Measurements from ENCODE around the gene ISCA1. TPM values are rescaled to one million over a fixed set of nuclear protein-coding genes. Genes with fewer than 3 reads are reported as not detected.
A peak's percentile ranks its signal among the peaks of the same experiment; 100 is the strongest.
"Not testable (repeated sequence)": the region's sequence is repeated elsewhere in the genome, so short reads cannot be mapped to it uniquely, and the experiment has no call there.

ISCA1 gene
- total and polyA plus RNA-seq, 2 donors (not counting 1 experiment from before 2014, with no cell fraction given) = 19.2 to 44.8 TPM

DNA sequence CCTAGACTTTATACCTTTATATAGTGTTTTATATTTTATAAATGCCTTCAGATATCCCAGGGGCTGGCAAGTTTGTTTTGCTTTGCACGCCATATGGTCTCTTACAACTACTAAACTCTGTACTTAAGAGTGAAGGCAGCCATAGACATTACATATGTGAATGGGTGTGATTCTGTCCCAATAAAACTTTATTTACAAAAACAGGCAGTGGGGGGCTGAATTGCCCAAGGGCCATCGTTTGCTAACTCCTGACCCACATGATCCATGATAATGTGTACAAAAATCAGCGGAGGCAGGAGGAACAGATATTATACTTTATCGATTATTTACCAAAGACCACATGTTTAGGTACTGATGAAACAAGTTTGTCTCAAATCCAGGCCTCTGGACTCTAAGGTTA lies 35.8 kb upstream of the ISCA1 start:
- no peaks in the 10 kb centered on the region for H3K27me3 ChIP-seq (ENCODE audit: control insufficient read depth, insufficient read depth, low read length)
- no peak overlapping the region for H3K27ac ChIP-seq (ENCODE audit: insufficient read depth, low read length)
- H3K9ac ChIP-seq (ENCODE audit: insufficient read depth, low read length) = no peak overlapping the region
- peaks cover 13% of the 10 kb centered on the region for H3K4me1 ChIP-seq (ENCODE audit: control insufficient read depth, extremely low read depth, insufficient read depth, low read length)
- no peaks in the 10 kb centered on the region for H3K9me3 ChIP-seq (ENCODE audit: control insufficient read depth, insufficient read depth, low read depth, low read length)
- TF ChIP-seq CTCF (conservative IDR thresholded peaks at IDR 0.05 in 1 of 2, IDR thresholded peaks at IDR 0.05 in 1 of 2; ENCODE audit: low read depth in 1 of 2, low read length in 2 of 2) (no peak), EZH2 (IDR thresholded peaks at IDR 0.05; ENCODE audit: low read length, missing control alignments) (no peak)
- peaks cover 7% of the 10 kb centered on the region for H3K36me3 ChIP-seq (ENCODE audit: control insufficient read depth, insufficient read depth, low read length)
- H3K4me2 ChIP-seq (ENCODE audit: extremely low read depth, insufficient read depth, low read length) = no peak overlapping the region
- no peak overlapping the region for H2AFZ ChIP-seq (ENCODE audit: low read length)
- no peaks in the 10 kb centered on the region for H3K79me2 ChIP-seq (ENCODE audit: control insufficient read depth, insufficient read depth, low read length)
- no peak for DNase-seq (ENCODE audit: low read depth in 2 of 2)
- no peak overlapping the region for H3K4me3 ChIP-seq (replicated peaks in 1 of 4; ENCODE audit: control extremely low read depth in 1 of 4, insufficient read depth in 1 of 4, low read depth in 3 of 4, low read length in 4 of 4)
- H4K20me1 ChIP-seq (ENCODE audit: control insufficient read depth, extremely low read depth, insufficient read depth, low read length) = no peaks in the 10 kb centered on the region

DNA sequence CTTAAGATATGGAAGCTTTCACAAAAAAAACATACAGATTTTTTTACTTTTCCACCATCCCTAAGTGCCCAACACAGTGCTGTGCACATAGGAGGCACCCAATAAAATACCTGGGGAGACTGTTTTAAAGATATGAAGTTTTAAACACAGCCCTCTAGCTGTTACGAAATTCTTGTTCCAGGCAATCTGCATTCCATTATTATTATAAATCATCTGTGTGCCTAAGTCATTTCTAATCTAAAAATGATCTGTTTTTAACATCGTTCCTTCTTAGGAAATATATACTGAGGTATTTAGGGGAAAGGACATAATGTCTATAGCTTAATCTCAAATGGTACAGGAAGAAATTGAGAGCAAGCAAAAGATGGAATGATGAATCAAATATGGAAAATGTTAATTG lies 32.7 kb upstream of the ISCA1 start:
- DNase-seq (ENCODE audit: low read depth in 2 of 2) = peak in 1 of 2 donors; percentile 22
- H3K36me3 ChIP-seq (ENCODE audit: control insufficient read depth, insufficient read depth, low read length) = peaks cover 5% of the 10 kb centered on the region
- H3K9me3 ChIP-seq (ENCODE audit: control insufficient read depth, insufficient read depth, low read depth, low read length) = no peaks in the 10 kb centered on the region

GRCh38 chr9:86312959-86313358 lies 30.6 kb upstream of the ISCA1 start:
- not testable (repeated sequence) for H2AFZ ChIP-seq (ENCODE audit: low read length); DNase-seq (ENCODE audit: low read depth in 2 of 2); H3K36me3 ChIP-seq (ENCODE audit: control insufficient read depth, insufficient read depth, low read length); H3K4me1 ChIP-seq (ENCODE audit: control insufficient read depth, extremely low read depth, insufficient read depth, low read length); H3K9me3 ChIP-seq (ENCODE audit: control insufficient read depth, insufficient read depth, low read depth, low read length); H3K4me3 ChIP-seq (replicated peaks in 1 of 4; ENCODE audit: control extremely low read depth in 1 of 4, insufficient read depth in 1 of 4, low read depth in 3 of 4, low read length in 4 of 4); H3K9ac ChIP-seq (ENCODE audit: insufficient read depth, low read length); H3K4me2 ChIP-seq (ENCODE audit: extremely low read depth, insufficient read depth, low read length); H4K20me1 ChIP-seq (ENCODE audit: control insufficient read depth, extremely low read depth, insufficient read depth, low read length); H3K79me2 ChIP-seq (ENCODE audit: control insufficient read depth, insufficient read depth, low read length); H3K27me3 ChIP-seq (ENCODE audit: control insufficient read depth, insufficient read depth, low read length); H3K27ac ChIP-seq (ENCODE audit: insufficient read depth, low read length)

More for the DNA sequence above, 32.7 kb upstream of the ISCA1 start:
- Histone ChIP-seq H4K20me1 (ENCODE audit: control insufficient read depth, extremely low read depth, insufficient read depth, low read length) (no peaks in the 10 kb centered on the region), H3K4me1 (ENCODE audit: control insufficient read depth, extremely low read depth, insufficient read depth, low read length) (no peaks in the 10 kb centered on the region), H3K4me2 (ENCODE audit: extremely low read depth, insufficient read depth, low read length) (no peak overlapping the region), H3K27ac (ENCODE audit: insufficient read depth, low read length) (no peak overlapping the region), H3K79me2 (ENCODE audit: control insufficient read depth, insufficient read depth, low read length) (no peaks in the 10 kb centered on the region), H2AFZ (ENCODE audit: low read length) (no peak overlapping the region), H3K27me3 (ENCODE audit: control insufficient read depth, insufficient read depth, low read length) (no peaks in the 10 kb centered on the region), H3K9ac (ENCODE audit: insufficient read depth, low read length) (no peak overlapping the region), H3K4me3 (replicated peaks in 1 of 4; ENCODE audit: control extremely low read depth in 1 of 4, insufficient read depth in 1 of 4, low read depth in 3 of 4, low read length in 4 of 4) (no peak overlapping the region)
- no peak for TF ChIP-seq CTCF (conservative IDR thresholded peaks at IDR 0.05 in 1 of 2, IDR thresholded peaks at IDR 0.05 in 1 of 2; ENCODE audit: low read depth in 1 of 2, low read length in 2 of 2)
- no peak for TF ChIP-seq EZH2 (IDR thresholded peaks at IDR 0.05; ENCODE audit: low read length, missing control alignments)

All from fibroblast of lung (primary cell).